Measurements from ENCODE around the gene KCNK3.

KCNK3 gene

DNA sequence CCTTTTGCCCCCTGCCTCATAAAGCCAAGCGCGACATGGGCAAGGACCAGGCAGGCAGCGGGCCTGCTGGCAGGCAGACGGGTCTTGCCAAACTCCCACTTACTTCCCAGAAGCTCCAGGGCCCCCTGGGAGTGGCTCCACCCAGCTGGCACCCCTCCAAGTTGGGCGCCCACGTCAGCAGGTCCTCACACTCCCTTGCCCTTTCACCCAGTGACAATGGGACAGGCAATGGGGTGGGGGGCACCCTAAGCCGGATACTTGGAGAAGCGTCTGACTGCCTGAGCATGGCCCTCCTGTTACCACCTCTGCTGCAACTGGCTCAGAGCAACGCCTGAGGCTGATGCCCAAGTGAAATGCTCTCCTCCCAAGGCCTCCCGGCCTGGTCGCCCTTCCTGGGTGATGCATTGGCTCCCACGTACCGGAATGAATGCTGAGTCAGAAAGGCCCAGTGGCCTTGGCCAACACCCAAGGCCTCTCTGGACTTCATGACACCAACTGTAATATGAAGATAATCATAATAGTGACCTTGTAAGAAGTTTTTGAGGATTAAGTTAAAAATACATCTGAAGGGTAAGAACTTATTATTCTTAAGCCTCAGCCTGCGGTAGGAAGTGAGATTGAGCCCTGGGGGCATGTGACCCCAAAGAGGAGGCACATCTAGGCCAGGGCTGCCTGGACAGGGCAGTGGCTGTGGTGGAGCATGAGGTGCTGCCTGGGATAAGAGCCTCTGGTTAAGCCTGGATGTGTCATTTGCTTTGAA, 31.6 kb downstream of the KCNK3 start:
- ATAC-seq = no peak
- Mint-ChIP-seq H3K9me3 (no peaks in the 10 kb centered on the region), H3K4me1 (no peaks in the 10 kb centered on the region), H3K27ac (no peak overlapping the region), H3K27me3 (peaks cover 19% of the 10 kb centered on the region), H3K36me3 (no peaks in the 10 kb centered on the region), H3K4me3 (no peak overlapping the region)

DNA sequence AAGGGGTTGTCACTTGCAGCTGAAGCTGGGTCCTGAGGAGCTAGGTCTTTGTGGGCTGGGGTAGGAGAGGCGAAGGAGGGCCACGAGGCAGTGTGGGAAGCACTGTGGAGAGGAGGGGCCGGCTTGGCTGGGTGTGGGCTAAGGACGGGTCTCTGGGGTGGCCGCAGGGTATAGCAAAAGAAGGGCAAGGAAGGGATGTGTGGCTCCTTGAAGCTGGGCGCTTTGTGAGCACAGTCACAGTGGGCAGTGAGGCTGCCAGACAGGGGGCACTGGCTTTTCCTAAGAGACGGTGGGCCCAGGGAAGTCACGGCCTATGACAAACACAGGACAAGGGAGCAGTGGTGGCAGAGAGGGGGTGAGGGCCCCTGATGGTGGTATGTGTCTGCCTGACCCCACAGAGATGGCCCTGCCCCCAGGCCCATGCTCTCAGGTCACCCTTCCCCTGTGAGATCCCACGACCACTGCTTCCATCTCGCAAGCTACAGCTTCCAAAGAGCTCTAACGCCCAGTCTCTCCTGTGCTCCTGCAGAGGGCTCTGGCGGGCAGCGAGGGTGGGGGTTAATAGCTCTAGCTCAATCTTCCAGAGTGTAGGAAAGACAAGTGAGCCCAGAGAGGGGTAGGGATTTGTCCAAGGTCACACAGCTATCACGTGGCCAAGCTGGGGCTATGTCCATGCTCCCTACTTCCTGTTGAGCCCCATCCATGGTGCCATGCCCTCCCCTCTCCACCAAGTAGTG, 32.4 kb downstream of the KCNK3 start:
- no peak for ATAC-seq
- no peak overlapping the region for H3K4me3 Mint-ChIP-seq
- H3K36me3 Mint-ChIP-seq = no peaks in the 10 kb centered on the region
- peaks cover 23% of the 10 kb centered on the region for H3K27me3 Mint-ChIP-seq
- H3K9me3 Mint-ChIP-seq = no peaks in the 10 kb centered on the region
- H3K4me1 Mint-ChIP-seq = no peaks in the 10 kb centered on the region
- H3K27ac Mint-ChIP-seq = no peak overlapping the region

DNA sequence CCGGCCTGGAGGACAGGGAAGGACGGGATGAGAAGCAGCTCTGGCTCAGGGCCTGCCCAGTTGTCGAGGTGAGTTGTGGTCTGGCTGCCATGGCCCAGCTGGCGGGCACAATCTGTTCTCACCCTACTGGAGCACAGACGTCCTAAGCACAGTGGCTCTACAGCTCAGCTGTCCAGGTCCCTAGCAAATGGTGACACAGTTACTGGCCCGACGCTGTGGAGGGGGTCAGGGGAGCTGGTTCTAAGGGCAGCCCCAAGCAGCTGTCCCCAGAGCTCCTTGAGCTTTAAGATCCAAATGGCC, 32.9 kb downstream of the KCNK3 start:
- Mint-ChIP-seq H3K36me3 (no peaks in the 10 kb centered on the region), H3K4me1 (no peaks in the 10 kb centered on the region), H3K4me3 (no peak overlapping the region), H3K9me3 (no peaks in the 10 kb centered on the region), H3K27ac (no peak overlapping the region), H3K27me3 (peaks cover 28% of the 10 kb centered on the region)
- ATAC-seq = no peak

DNA sequence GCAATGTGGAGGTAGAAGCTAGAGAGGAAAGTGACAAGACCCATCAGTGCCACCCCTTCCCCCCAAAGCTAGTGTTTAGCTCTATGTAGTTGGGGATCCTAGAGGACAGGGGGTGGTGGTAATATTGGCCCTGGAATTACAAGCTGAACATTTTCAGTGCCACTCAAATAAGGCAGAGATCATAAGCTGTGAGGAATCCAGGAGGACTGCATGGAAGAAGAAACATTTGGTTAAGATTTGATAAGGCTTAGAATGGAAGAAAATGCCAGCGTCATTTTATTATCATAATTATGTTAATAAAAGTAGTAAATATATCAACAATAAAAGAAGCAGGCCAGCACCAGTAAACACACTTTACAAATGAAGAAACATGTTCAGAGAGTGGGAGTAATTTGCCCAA, 33.7 kb downstream of the KCNK3 start:
- Mint-ChIP-seq H3K27ac (no peak overlapping the region), H3K4me1 (no peaks in the 10 kb centered on the region), H3K36me3 (no peaks in the 10 kb centered on the region), H3K27me3 (peaks cover 36% of the 10 kb centered on the region), H3K4me3 (no peak overlapping the region), H3K9me3 (no peaks in the 10 kb centered on the region)
- no peak for ATAC-seq

DNA sequence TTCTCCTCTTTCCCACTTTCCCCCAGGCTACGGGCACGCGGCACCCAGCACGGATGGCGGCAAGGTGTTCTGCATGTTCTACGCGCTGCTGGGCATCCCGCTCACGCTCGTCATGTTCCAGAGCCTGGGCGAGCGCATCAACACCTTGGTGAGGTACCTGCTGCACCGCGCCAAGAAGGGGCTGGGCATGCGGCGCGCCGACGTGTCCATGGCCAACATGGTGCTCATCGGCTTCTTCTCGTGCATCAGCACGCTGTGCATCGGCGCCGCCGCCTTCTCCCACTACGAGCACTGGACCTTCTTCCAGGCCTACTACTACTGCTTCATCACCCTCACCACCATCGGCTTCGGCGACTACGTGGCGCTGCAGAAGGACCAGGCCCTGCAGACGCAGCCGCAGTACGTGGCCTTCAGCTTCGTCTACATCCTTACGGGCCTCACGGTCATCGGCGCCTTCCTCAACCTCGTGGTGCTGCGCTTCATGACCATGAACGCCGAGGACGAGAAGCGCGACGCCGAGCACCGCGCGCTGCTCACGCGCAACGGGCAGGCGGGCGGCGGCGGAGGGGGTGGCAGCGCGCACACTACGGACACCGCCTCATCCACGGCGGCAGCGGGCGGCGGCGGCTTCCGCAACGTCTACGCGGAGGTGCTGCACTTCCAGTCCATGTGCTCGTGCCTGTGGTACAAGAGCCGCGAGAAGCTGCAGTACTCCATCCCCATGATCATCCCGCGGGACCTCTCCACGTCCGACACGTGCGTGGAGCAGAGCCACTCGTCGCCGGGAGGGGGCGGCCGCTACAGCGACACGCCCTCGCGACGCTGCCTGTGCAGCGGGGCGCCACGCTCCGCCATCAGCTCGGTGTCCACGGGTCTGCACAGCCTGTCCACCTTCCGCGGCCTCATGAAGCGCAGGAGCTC, 35.4 kb downstream of the KCNK3 start:
- ATAC-seq = no peak
- Mint-ChIP-seq H3K9me3 (no peaks in the 10 kb centered on the region), H3K4me3 (no peak overlapping the region), H3K27ac (no peak overlapping the region), H3K36me3 (no peaks in the 10 kb centered on the region), H3K4me1 (no peaks in the 10 kb centered on the region), H3K27me3 (peaks cover 44% of the 10 kb centered on the region)

DNA sequence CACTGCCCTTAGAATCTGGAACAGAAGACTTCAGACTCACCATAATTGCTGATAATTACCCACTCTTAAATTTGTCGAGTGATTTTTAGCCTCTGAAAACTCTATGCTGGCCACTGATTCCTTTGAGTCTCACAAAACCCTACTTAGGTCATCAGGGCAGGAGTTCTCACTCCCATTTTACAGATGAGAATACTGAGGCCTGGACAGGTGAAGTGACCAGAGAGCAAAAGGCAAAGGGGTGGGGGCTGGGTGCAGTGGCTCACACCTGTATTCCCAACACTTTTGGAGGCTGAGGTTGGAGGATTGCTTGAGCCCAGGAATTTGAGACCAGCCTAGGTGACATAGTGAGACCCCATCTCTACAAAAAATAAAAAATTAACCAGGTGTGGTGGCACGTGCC, 36.8 kb downstream of the KCNK3 start:
- no peaks in the 10 kb centered on the region for H3K36me3 Mint-ChIP-seq
- no peak for ATAC-seq
- no peak overlapping the region for H3K4me3 Mint-ChIP-seq
- H3K27ac Mint-ChIP-seq = no peak overlapping the region
- H3K9me3 Mint-ChIP-seq = no peaks in the 10 kb centered on the region
- H3K4me1 Mint-ChIP-seq = no peaks in the 10 kb centered on the region
- H3K27me3 Mint-ChIP-seq = peaks cover 47% of the 10 kb centered on the region

DNA sequence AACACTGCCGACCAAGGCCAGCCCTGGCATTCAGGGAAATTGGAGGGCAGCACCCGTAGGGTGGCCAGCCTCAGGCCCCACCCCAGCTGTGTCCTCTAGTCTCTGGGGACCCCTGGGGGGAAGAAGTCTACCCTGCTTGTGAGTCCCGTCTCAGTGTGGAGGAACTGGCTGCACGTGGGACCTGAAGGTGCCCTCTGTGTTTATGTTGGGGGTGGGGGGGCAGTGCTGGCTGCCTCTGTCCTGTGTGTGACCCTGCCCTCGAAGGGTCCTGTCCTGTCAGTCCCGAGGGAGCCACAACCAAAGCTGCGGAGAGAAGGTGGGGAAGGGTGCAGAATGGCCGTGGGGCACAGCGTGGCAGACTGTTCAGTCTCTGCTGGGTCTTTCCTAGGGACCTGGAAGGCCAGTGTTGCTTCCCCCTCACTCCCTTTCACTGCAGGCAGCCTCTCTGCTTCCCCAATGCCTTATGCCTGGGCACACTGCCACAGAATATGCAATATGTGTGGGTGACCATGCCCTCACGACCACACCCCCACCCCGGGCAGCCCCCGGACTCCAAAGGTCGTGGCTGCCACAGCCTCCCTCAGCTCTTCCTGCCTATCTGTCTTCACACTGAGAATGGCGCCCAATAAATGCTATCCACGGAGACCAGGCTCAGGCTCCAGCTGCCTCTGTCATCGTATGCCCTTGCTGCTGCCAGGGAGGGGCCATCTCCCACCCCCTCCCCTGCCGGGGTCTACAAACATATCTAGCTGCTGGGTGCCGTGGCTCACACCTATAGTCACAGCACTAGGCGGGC, 38.2 kb downstream of the KCNK3 start:
- Mint-ChIP-seq H3K4me1 (no peaks in the 10 kb centered on the region), H3K36me3 (no peaks in the 10 kb centered on the region), H3K9me3 (no peaks in the 10 kb centered on the region), H3K4me3 (no peak overlapping the region), H3K27ac (no peak overlapping the region), H3K27me3 (peaks cover 40% of the 10 kb centered on the region)
- ATAC-seq = peak; percentile 14

DNA sequence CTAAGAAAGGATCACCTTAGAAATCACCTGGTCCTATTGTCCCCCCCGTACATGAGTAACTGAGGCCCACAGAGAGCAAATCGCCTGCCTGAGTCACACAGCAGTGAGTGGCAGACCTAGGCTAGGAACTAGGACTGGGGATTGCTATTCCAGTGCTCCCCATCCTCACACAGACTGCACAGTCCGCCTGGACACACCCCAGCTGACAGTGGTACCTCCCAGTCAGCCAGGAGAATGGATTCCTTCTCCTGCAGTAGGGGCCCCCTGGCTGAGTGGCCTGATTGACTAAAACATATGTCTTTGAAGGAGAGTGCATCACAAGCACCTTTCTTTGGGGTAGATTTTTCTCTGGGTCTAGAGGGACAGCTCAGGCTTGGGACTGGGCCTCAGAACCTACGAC, 39.2 kb downstream of the KCNK3 start:
- H3K9me3 Mint-ChIP-seq = no peaks in the 10 kb centered on the region

DNA sequence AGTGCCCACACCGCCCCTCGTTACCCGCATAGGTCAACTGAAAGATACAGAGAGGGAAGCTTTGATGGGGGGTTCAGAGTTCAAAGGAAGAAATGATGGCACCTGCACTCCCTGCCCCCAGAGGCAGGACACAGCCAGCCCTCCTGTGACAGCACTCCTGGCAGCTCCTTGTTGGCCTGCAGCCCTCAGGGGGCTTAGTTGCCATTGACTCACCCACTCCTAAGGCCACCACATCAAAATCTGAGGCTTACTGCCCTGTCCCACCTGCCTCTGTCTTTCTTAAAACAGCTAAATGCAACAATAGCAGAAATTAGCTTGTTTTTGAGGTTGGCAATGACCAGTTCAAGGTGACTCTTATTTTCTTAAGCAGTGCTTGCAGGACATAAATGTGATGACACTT, 39.9 kb downstream of the KCNK3 start:
- H3K27me3 Mint-ChIP-seq = peaks cover 38% of the 10 kb centered on the region

More for the DNA sequence above, 39.2 kb downstream of the KCNK3 start:
- Mint-ChIP-seq H3K4me3 (no peak overlapping the region), H3K4me1 (no peaks in the 10 kb centered on the region), H3K27me3 (peaks cover 34% of the 10 kb centered on the region), H3K27ac (no peak overlapping the region), H3K36me3 (no peaks in the 10 kb centered on the region)
- ATAC-seq = no peak

DNA sequence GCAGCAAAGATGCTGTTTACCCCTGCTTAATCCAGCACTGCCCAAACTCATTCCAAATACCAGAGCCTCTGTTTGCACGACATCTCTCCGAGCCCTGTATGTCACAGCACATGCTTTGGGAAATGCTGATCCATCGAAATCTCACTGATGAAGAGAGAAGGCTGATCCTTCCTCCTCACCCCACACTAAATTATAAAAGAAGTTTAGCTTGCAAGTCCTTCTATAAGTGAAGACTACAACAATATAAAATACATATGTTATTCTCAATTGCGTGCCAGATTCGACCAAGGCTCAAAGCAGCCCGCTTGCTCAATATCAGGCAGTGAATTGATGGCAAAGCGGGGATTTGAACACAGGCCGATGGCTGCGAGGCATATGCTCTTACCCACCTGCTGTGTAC, 40.9 kb downstream of the KCNK3 start:
- Mint-ChIP-seq H3K4me1 (no peaks in the 10 kb centered on the region), H3K9me3 (no peaks in the 10 kb centered on the region), H3K4me3 (no peak overlapping the region), H3K36me3 (no peaks in the 10 kb centered on the region), H3K27ac (no peak overlapping the region), H3K27me3 (peaks cover 48% of the 10 kb centered on the region)
- no peak for ATAC-seq

More for the DNA sequence above, 39.9 kb downstream of the KCNK3 start:
- ATAC-seq = no peak
- no peaks in the 10 kb centered on the region for H3K36me3 Mint-ChIP-seq
- no peak overlapping the region for H3K27ac Mint-ChIP-seq
- no peak overlapping the region for H3K4me3 Mint-ChIP-seq
- H3K9me3 Mint-ChIP-seq = no peaks in the 10 kb centered on the region
- no peaks in the 10 kb centered on the region for H3K4me1 Mint-ChIP-seq

DNA sequence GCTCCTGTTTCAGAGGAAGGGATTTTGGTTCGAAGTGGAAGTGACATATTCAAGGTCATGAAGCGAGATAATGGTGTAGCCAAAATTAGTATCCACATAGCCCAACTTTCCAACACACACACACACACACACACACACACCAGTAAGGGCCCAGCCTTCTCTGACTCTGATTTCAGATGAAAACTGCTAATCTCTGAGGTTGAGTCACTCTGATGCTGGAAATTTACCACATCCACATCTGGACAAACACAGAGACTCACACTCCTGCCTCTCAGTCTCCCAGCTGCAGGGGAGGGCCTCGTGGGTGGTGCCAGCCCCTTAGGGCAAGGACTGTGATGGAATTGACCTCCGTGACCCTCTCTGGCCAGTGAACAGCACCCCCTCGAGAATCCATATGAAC, 42.6 kb downstream of the KCNK3 start:
- H3K9me3 Mint-ChIP-seq = no peaks in the 10 kb centered on the region
- H3K4me3 Mint-ChIP-seq = no peak overlapping the region

DNA sequence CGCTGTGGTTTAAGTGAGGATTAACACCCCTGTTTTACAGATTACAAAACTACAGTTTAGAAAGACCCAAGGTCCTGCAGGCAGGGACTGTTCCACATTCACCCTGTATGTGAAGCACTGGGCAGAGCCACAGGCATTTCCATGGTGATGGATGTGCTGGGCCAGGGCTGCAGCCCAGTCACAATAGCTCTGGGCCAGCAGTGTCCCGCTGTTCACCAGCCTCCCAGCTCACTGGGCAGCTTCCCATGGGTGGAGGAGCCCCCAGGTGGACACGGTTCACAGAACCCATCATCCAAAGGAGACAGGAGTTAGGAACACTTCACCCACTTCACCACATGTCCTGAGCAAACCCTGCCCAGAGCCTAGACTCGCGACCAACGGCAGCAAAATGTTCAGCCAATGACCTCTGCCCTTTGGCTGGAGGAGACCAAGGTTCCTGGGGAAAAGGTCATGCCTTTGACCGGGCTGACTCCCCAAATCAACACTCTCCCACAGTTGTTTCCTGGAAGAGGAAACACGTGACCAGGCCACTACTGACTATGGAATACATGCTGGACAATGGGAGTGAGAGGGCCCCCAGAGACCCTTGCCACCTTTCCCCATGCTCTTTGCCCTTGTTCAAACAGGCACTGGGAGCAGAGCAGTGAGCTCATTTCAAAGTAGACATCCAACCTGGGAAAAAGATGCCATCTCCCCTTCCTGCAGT, 43.5 kb downstream of the KCNK3 start:
- peaks cover 45% of the 10 kb centered on the region for H3K27me3 Mint-ChIP-seq
- H3K36me3 Mint-ChIP-seq = no peaks in the 10 kb centered on the region
- H3K9me3 Mint-ChIP-seq = no peaks in the 10 kb centered on the region
- no peak for ATAC-seq
- no peak overlapping the region for H3K27ac Mint-ChIP-seq
- H3K4me1 Mint-ChIP-seq = peaks cover 6% of the 10 kb centered on the region
- H3K4me3 Mint-ChIP-seq = no peak overlapping the region

More for the DNA sequence above, 42.6 kb downstream of the KCNK3 start:
- H3K4me1 Mint-ChIP-seq = no peaks in the 10 kb centered on the region
- no peak overlapping the region for H3K27ac Mint-ChIP-seq
- no peak for ATAC-seq
- H3K27me3 Mint-ChIP-seq = peaks cover 55% of the 10 kb centered on the region
- H3K36me3 Mint-ChIP-seq = no peaks in the 10 kb centered on the region

DNA sequence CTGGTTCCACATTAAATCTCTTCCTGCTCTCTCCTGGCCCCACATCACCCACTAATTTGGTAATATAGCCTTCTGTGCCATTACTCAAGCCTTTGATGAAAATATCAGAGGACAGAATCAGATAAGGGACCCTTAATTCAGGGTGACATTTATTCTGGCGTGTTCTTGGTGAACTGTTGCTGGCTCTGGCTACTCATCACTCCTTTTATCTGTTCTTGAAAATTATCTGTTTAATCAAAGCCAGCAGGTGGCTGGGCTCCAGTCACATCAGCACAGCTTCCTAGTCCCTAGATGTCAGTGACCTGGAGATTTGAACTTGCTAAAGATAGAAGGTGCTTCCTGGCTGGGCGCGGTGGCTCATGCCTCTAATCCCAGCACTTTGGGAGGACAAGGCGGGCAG, 44.7 kb downstream of the KCNK3 start:
- no peak for ATAC-seq
- H3K4me1 Mint-ChIP-seq = peaks cover 10% of the 10 kb centered on the region
- H3K27me3 Mint-ChIP-seq = peaks cover 41% of the 10 kb centered on the region
- H3K4me3 Mint-ChIP-seq = no peak overlapping the region
- no peaks in the 10 kb centered on the region for H3K36me3 Mint-ChIP-seq
- no peak overlapping the region for H3K27ac Mint-ChIP-seq
- H3K9me3 Mint-ChIP-seq = no peaks in the 10 kb centered on the region

DNA sequence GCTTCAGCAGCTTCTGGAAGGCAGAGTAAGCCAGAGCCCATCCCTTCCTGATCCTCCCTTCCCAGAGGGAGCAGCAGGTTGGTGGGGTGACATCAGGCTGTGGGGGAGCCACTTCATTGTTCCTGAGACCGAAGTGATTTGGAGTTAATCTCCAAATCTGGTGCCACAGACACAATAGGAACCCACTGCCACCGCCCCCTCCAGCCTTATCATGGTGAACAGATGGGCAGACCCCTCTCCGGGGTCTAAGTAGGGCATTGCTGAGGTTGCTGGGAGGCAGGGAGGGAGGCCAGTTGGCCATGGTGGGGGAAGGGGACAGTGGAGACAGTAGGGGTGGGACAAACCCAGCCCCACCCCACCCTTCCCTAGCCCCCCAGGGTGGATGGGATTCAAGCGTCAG, 46.0 kb downstream of the KCNK3 start:
- ATAC-seq = no peak
- Mint-ChIP-seq H3K4me1 (peaks cover 10% of the 10 kb centered on the region), H3K9me3 (no peaks in the 10 kb centered on the region), H3K27ac (no peak overlapping the region), H3K27me3 (peaks cover 30% of the 10 kb centered on the region), H3K36me3 (no peaks in the 10 kb centered on the region), H3K4me3 (no peak overlapping the region)

Data from stimulated activated memory B cell treated with anti-CD40 and anti-IgM and Interleukin-4, amounts not matched to agents 10 μg/mL and 1 μg/mL and 100 μg/mL, for 72 hours (primary cell).